Upper lobe of left lung (tissue), 6 donors: ENCODE measurements around the gene APOL2. TPM values are rescaled to one million over a fixed set of nuclear protein-coding genes. Genes with fewer than 3 reads are reported as not detected.
A peak's percentile ranks its signal among the peaks of the same experiment; 100 is the strongest.
"Not testable (repeated sequence)": the region's sequence is repeated elsewhere in the genome, so short reads cannot be mapped to it uniquely, and the experiment has no call there.

Source experiments
- ATAC-seq, 2 donors: fragments of 200-7000 bp; cut with Tn5 transposase; one replicate each; pipeline ENCODE4 v1.9.1; 2022; ENCODE audit warnings: mild to moderate bottlenecking in 2 of 2, moderate library complexity in 2 of 2; ENCODE audit not compliant: low FRiP score in 2 of 2
- DNase-seq, 2 donors: peaks; one replicate each; pipeline ENCODE4 v3.0.0-alpha.2; 2019 to 2020
- H3K27ac ChIP-seq, 4 donors: fragments of 200-600 bp; sonication (generic); one replicate each; pipeline ENCODE4 v1.5.1; 2016 to 2019
- H3K27me3 ChIP-seq, 4 donors: fragments of 200-600 bp; sonication (generic); one replicate each; pipeline ENCODE4 v1.5.1; 2017 to 2019
- H3K36me3 ChIP-seq, 4 donors: fragments of 200-600 bp; sonication (generic); one replicate each; pipeline ENCODE4 v1.5.1; 2016 to 2019
- H3K4me1 ChIP-seq, 4 donors: fragments of 200-600 bp; sonication (generic); one replicate each; pipeline ENCODE4 v1.5.1; 2018 to 2019
- H3K4me3 ChIP-seq, 4 donors: fragments of 200-600 bp; sonication (generic); one replicate each; pipeline ENCODE4 v1.5.1; 2017 to 2019; ENCODE audit warnings: mild to moderate bottlenecking in 2 of 4, moderate library complexity in 1 of 4
- H3K9me3 ChIP-seq, 4 donors: fragments of 200-600 bp; sonication (generic); one replicate each; pipeline ENCODE4 v1.5.1; 2018 to 2019
- EP300 ChIP-seq, 4 donors: sonication (generic); formaldehyde crosslinking; IDR thresholded peaks; one replicate each; pipeline ENCODE4 v1.5.1; 2017; ENCODE audit warnings: antibody characterized with exemption in 4 of 4, control low read depth in 2 of 4
- POLR2A ChIP-seq, 4 donors: fragments of 450-650 bp; IDR thresholded peaks; one replicate each; pipeline ENCODE4 v1.5.1; 2016 to 2017; ENCODE audit warnings: antibody characterized with exemption in 4 of 4, mild to moderate bottlenecking in 2 of 4
- POLR2AphosphoS5 ChIP-seq, 2 donors: sonication (generic); formaldehyde crosslinking; IDR thresholded peaks; one replicate each; pipeline ENCODE4 v1.5.1; 2017; ENCODE audit warnings: antibody characterized with exemption in 2 of 2
- WGBS, 2 donors: methylation state at CpG; one replicate each; pipeline ENCODE4 v1.1.5; 2017 to 2018; 5-methylcytosine and 5-hydroxymethylcytosine counted together
- total RNA-seq, 6 donors: library from RNA; depleted of rRNA in 4 of 6; stranded (reverse); fragments of >200 nt in 4 of 6; gene quantifications; one replicate each; pipeline versions ENCODE4 v1.1.0 to v1.2.1, GENCODE V29; 2016 to 2021
- TF ChIP-seq, protein P1 (sequence below), 6 experiments: fragments of 450-650 bp in 4 of 6; fragments of 200-600 bp in 2 of 6; sonication (generic) in 2 of 6; IDR thresholded peaks; one replicate each; pipeline ENCODE4 v1.5.1; 2016 to 2019; ENCODE audit warnings: antibody characterized with exemption in 6 of 6
- donor health status: DM: no; HTN: no; CAD: no; lungs with moderate emphysema.
- donor health status: DM: no; HTN: yes; CAD: no; lungs with severe emphysema.

The APOL2 gene
- total RNA-seq, 6 donors from 2014 or later = 32.8 to 76.5 (median 52.6) TPM

- Histone ChIP-seq H3K4me1 (peaks cover 38 to 59% (median 47%) of the 10 kb centered on the region in 4 donors), H3K27me3 (no peaks in the 10 kb centered on the region)
- WGBS, 2 donors = 91 to 93% methylated on average over 7 of the region's 7 CpGs
Measured at GRCh38 chr22:36233796-36234195, 5.5 kb downstream of the APOL2 start.

DNA sequence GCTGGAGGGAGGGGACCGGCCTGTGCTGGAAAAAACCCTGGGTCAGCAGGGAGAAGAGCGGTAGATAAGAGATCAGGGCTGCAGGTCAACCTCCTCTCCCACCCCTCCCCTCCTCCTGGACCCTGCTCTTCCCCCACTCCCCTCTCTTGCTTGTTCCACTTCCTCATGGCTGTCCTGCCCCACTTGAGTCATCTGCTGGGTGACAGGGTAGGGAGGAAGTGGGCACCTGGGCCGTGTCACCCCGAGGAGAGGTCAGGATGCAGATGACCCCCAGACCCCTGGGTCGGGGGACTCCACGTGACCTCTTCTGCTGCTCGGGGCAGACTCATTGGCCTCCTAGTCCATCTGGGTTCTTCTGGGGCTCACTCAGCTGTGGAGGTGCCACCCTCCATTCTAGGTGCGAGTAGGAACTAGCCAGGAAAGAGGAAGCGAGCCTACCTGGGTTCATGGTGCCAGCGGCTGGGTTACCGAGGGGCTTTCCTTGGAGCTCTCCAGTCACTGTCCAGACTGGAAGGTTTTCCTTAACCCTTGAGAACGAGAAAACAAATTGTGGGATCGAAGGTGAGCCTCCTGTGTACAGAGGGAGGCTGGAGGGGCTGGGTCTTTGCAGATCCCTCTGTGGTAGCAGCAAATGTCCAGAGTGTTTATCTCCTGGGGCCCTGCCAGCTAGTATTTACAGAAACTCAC lies 6.5 kb downstream of the APOL2 start:
- Histone ChIP-seq H3K4me1 (peaks cover 33 to 49% (median 39%) of the 10 kb centered on the region in 4 donors), H3K9me3 (no peaks in the 10 kb centered on the region), H3K36me3 (peaks cover 12 to 75% (median 44%) of the 10 kb centered on the region in 4 donors), H3K4me3 (no peak overlapping the region), H3K27me3 (no peaks in the 10 kb centered on the region), H3K27ac (peak overlapping the region in 2 of 4 donors; percentile 1 to 4)
- peak in 1 of 2 donors; percentile 11 for ATAC-seq
- DNase-seq = no peak
- WGBS, 2 donors = 75 to 86% methylated on average over 7 to 13 of the region's 13 CpGs
- TF ChIP-seq POLR2A (IDR thresholded peaks at IDR 0.05) (no peak), POLR2AphosphoS5 (IDR thresholded peaks at IDR 0.05) (no peak), EP300 (IDR thresholded peaks at IDR 0.05) (no peak)
- TF ChIP-seq, protein P1, sequence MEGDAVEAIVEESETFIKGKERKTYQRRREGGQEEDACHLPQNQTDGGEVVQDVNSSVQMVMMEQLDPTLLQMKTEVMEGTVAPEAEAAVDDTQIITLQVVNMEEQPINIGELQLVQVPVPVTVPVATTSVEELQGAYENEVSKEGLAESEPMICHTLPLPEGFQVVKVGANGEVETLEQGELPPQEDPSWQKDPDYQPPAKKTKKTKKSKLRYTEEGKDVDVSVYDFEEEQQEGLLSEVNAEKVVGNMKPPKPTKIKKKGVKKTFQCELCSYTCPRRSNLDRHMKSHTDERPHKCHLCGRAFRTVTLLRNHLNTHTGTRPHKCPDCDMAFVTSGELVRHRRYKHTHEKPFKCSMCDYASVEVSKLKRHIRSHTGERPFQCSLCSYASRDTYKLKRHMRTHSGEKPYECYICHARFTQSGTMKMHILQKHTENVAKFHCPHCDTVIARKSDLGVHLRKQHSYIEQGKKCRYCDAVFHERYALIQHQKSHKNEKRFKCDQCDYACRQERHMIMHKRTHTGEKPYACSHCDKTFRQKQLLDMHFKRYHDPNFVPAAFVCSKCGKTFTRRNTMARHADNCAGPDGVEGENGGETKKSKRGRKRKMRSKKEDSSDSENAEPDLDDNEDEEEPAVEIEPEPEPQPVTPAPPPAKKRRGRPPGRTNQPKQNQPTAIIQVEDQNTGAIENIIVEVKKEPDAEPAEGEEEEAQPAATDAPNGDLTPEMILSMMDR (IDR thresholded peaks at IDR 0.05) = no peak

More at GRCh38 chr22:36233796-36234195, 5.5 kb downstream of the APOL2 start:
- Histone ChIP-seq H3K27ac (no peak overlapping the region), H3K4me3 (no peak overlapping the region), H3K9me3 (no peaks in the 10 kb centered on the region), H3K36me3 (peaks cover 8 to 65% (median 37%) of the 10 kb centered on the region in 4 donors)
- TF ChIP-seq, protein P1 (IDR thresholded peaks at IDR 0.05) = no peak
- TF ChIP-seq EP300 (IDR thresholded peaks at IDR 0.05) = no peak
- no peak for TF ChIP-seq POLR2A (IDR thresholded peaks at IDR 0.05)
- no peak for TF ChIP-seq POLR2AphosphoS5 (IDR thresholded peaks at IDR 0.05)
- no peak for DNase-seq
- ATAC-seq = no peak

DNA sequence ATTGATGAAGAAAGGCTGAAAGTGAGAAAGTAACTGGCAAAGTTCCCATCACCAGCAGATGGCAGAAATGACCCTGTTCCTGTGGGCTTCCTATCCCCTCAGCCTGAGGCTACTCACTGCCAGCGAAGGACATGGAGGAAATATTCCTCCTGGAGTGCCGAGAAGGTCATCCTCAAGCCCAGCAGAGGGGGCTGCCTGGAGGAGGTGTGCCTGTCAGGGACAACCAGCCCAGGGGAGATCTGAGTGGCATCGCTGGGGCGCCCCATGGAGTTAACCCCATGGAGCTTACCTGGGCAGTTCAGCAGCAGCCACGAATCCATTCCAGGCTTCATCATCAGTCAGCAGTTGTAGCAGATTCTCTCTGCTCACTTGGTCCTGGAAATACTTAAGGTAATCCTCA lies 8.3 kb downstream of the APOL2 start:
- H3K9me3 ChIP-seq, ATAC-seq, H3K4me3 ChIP-seq, DNase-seq, H3K27ac ChIP-seq, H3K27me3 ChIP-seq: not testable (repeated sequence)
- WGBS, 2 donors = 66 to 73% methylated on average over 5 of the region's 5 CpGs
- Histone ChIP-seq H3K4me1 (peaks cover 15 to 32% (median 21%) of the 10 kb centered on the region in 4 donors), H3K36me3 (peaks cover 17 to 81% (median 49%) of the 10 kb centered on the region in 4 donors)

- H3K4me1 ChIP-seq = peaks cover 2 to 18% (median 10%) of the 10 kb centered on the region in 4 donors
- H3K9me3 ChIP-seq, DNase-seq, H3K27ac ChIP-seq, ATAC-seq, H3K27me3 ChIP-seq, H3K4me3 ChIP-seq: not testable (repeated sequence)
- 90 to 100% methylated on average over 3 of the region's 3 CpGs for WGBS, 2 donors
- H3K36me3 ChIP-seq = peaks cover 17 to 74% (median 49%) of the 10 kb centered on the region in 4 donors
Measured at GRCh38 chr22:36229649-36230048, 9.7 kb downstream of the APOL2 start.

GRCh38 chr22:36228944-36229343 lies 10.4 kb downstream of the APOL2 start:
- no peak overlapping the region for H3K27ac ChIP-seq
- H3K27me3 ChIP-seq = no peaks in the 10 kb centered on the region
- ATAC-seq (no peak), DNase-seq (no peak)
- TF ChIP-seq EP300 (IDR thresholded peaks at IDR 0.05) (no peak), POLR2A (IDR thresholded peaks at IDR 0.05) (no peak), POLR2AphosphoS5 (IDR thresholded peaks at IDR 0.05) (no peak)
- TF ChIP-seq, protein P1 (IDR thresholded peaks at IDR 0.05) = no peak
- no peak overlapping the region for H3K4me3 ChIP-seq
- WGBS, 2 donors = 74 to 85% methylated on average over 7 of the region's 7 CpGs
- peaks cover 17 to 73% (median 49%) of the 10 kb centered on the region in 4 donors for H3K36me3 ChIP-seq
- H3K9me3 ChIP-seq = no peaks in the 10 kb centered on the region
- peaks cover 0 to 12% (median 4%) of the 10 kb centered on the region in 4 donors for H3K4me1 ChIP-seq

DNA sequence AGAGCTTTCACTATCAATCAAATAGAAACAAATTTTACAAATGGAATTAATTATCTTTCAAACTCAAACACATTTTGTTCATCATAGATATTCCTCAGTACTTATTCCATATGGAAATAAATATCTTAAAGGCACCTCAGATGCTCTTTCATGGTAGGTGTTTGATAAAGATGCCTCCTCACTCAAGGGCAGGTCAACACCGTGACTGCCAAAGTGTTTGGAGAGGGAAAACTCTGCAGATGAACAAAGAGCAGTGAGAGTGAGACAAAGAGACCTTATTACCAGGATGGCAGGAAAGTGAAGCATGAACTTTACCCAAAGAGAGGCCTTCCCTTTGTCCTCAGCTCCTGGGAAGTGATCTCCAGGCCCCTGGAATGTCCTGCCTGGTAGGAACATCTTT lies 11.0 kb downstream of the APOL2 start:
- not testable (repeated sequence) for H3K27ac ChIP-seq, DNase-seq, ATAC-seq, H3K9me3 ChIP-seq, H3K27me3 ChIP-seq, H3K4me3 ChIP-seq, H3K4me1 ChIP-seq
- peaks cover 17 to 67% (median 48%) of the 10 kb centered on the region in 4 donors for H3K36me3 ChIP-seq
- WGBS, 2 donors = 80% methylated on average over 1 of the region's 1 CpG
